H1 (cell line): Measurements from ENCODE around the gene ABHD13. TPM values are rescaled to one million over a fixed set of nuclear protein-coding genes. Genes with fewer than 3 reads are reported as not detected.

Experiments
- CTCF ChIA-PET: fragments of 300-600 bp; sonication (Branson Sonifier 250); formaldehyde crosslinking; loops from one replicate; lab custom pipeline; 2021; ENCODE audit not compliant: partially characterized antibody; lab: Charles Lee
- POLR2A ChIA-PET: fragments of 300-600 bp; sonication (Branson Sonifier 250); formaldehyde crosslinking; loops from one replicate; lab custom pipeline; 2021; ENCODE audit warnings: inconsistent platforms; ENCODE audit not compliant: partially characterized antibody; lab: Charles Lee
- DNase-seq, 2 experiments: peaks; one replicate each; pipeline versions ENCODE4 v3.0.0 to v3.0.0-alpha.2; 2010 to 2022; ENCODE audit warnings: low spot score in 2 of 2, low read depth in 1 of 2, mixed read lengths in 1 of 2
- FAIRE-seq: peaks from 2 replicates; lab custom pipeline; 2011; peaks lifted over from hg19 to GRCh38; lab: Jason Lieb, UNC
- H2AFZ ChIP-seq: 2 replicates; pipeline ENCODE4 v1.8.1; 2012; ENCODE audit warnings: low read length, inconsistent platforms
- H2AK5ac ChIP-seq: 2 replicates; pipeline ENCODE4 v1.6.1; 2013; ENCODE audit warnings: low read depth, low read length
- H2BK120ac ChIP-seq: replicated peaks from 2 replicates; pipeline ENCODE3; 2013; ENCODE audit warnings: low read depth, low read length, inconsistent platforms
- H2BK12ac ChIP-seq: 2 replicates; pipeline ENCODE4 v1.6.1; 2013; ENCODE audit warnings: low read depth, low read length
- H2BK15ac ChIP-seq: 2 replicates; pipeline ENCODE4 v1.6.1; 2013; ENCODE audit warnings: low read length
- H2BK20ac ChIP-seq: 2 replicates; pipeline ENCODE4 v1.6.1; 2013; ENCODE audit warnings: low read length
- H2BK5ac ChIP-seq: 2 replicates; pipeline ENCODE4 v1.6.1; 2013; ENCODE audit warnings: low read depth, low read length
- H3K14ac ChIP-seq: 2 replicates; pipeline ENCODE4 v1.6.1; 2013; ENCODE audit warnings: inconsistent platforms; ENCODE audit not compliant: insufficient read length
- H3K18ac ChIP-seq: 2 replicates; pipeline ENCODE4 v1.6.1; 2013; ENCODE audit warnings: low read length; ENCODE audit errors: extremely low read depth
- H3K23ac ChIP-seq: 2 replicates; pipeline ENCODE4 v1.6.1; 2013; ENCODE audit warnings: inconsistent platforms; ENCODE audit not compliant: insufficient read length
- H3K23me2 ChIP-seq: 2 replicates; pipeline ENCODE4 v1.6.1; 2013; ENCODE audit warnings: low read depth, low read length
- H3K27ac ChIP-seq: 2 replicates; pipeline ENCODE4 v1.6.1; 2011; ENCODE audit warnings: low read depth, low read length, inconsistent platforms
- H3K27me3 ChIP-seq, 4 experiments: replicated peaks in 1 of 4; 1 replicate in 1 of 4; 2 replicates in 3 of 4; pipeline versions ENCODE4 v1.6.1 to v1.8.1; 2011 to 2013; ENCODE audit warnings: low read length in 3 of 4, mild to moderate bottlenecking in 3 of 4, inconsistent platforms in 2 of 4, mixed read lengths in 2 of 4, moderate library complexity in 1 of 4; ENCODE audit not compliant: control insufficient read depth in 3 of 4, insufficient read depth in 3 of 4; ENCODE audit errors: extremely low read depth in 1 of 4
- H3K36me3 ChIP-seq, 4 experiments: 2 replicates each; pipeline versions ENCODE4 v1.6.1 to v1.8.1; 2011 to 2013; ENCODE audit warnings: mild to moderate bottlenecking in 4 of 4, low read length in 3 of 4, moderate library complexity in 2 of 4, control low read depth in 1 of 4, inconsistent platforms in 1 of 4; ENCODE audit not compliant: insufficient read depth in 4 of 4, control insufficient read depth in 2 of 4
- H3K4ac ChIP-seq: replicated peaks from 2 replicates; pipeline ENCODE3; 2013; ENCODE audit warnings: low read length, low read depth, mixed read lengths, inconsistent platforms; ENCODE audit not compliant: insufficient read length
- H3K4me1 ChIP-seq, 4 experiments: replicated peaks in 1 of 4; 1 replicate in 1 of 4; 2 replicates in 3 of 4; pipeline versions ENCODE4 v1.6.1 to v1.8.1; 2011 to 2013; ENCODE audit warnings: low read length in 3 of 4, inconsistent platforms in 2 of 4, mixed read lengths in 1 of 4; ENCODE audit not compliant: insufficient read depth in 4 of 4, control insufficient read depth in 3 of 4
- H3K4me2 ChIP-seq, 2 experiments: 2 replicates each; pipeline versions ENCODE4 v1.6.1 to v1.8.1; 2011 to 2013; ENCODE audit warnings: low read depth in 2 of 2, low read length in 2 of 2, control low read depth in 1 of 2, inconsistent platforms in 1 of 2, mild to moderate bottlenecking in 1 of 2; ENCODE audit not compliant: insufficient read depth in 1 of 2
- H3K4me3 ChIP-seq, 4 experiments: fragments of 200-600, 300-600 bp in 1 of 4; sonication (generic), shearing (Covaris generic), sonication (Bioruptor Twin) in 1 of 4; 2 replicates each; pipeline versions ENCODE4 v1.5.1 to v1.8.1; 2011 to 2016; ENCODE audit warnings: low read length in 4 of 4, low read depth in 3 of 4, control low read depth in 2 of 4, inconsistent platforms in 2 of 4, mild to moderate bottlenecking in 2 of 4, mixed read lengths in 1 of 4, moderate library complexity in 1 of 4; ENCODE audit not compliant: insufficient read depth in 2 of 4; ENCODE audit errors: extremely low read depth in 1 of 4
- H3K56ac ChIP-seq: replicated peaks from 2 replicates; pipeline ENCODE3; 2013; ENCODE audit warnings: low read depth, mild to moderate bottlenecking, mixed read lengths, low read length, inconsistent platforms; ENCODE audit not compliant: insufficient read length
- H3K79me1 ChIP-seq: 2 replicates; pipeline ENCODE4 v1.6.1; 2013; ENCODE audit warnings: low read depth, low read length, control low read depth
- H3K79me2 ChIP-seq, 2 experiments: 2 replicates each; pipeline versions ENCODE4 v1.6.1 to v1.8.1; 2012 to 2013; ENCODE audit warnings: low read length in 2 of 2, mild to moderate bottlenecking in 2 of 2, inconsistent platforms in 1 of 2; ENCODE audit not compliant: insufficient read depth in 2 of 2, control insufficient read depth in 1 of 2
- H3K9ac ChIP-seq, 4 experiments: replicated peaks in 1 of 4; 1 replicate in 1 of 4; 2 replicates in 3 of 4; pipeline versions ENCODE4 v1.6.1 to v1.8.1; 2011 to 2013; ENCODE audit warnings: low read depth in 3 of 4, low read length in 3 of 4, control low read depth in 2 of 4, mild to moderate bottlenecking in 2 of 4, moderate library complexity in 2 of 4, inconsistent platforms in 1 of 4; ENCODE audit errors: extremely low read depth in 1 of 4
- H3K9me3 ChIP-seq, 2 experiments: 2 replicates each; pipeline versions ENCODE4 v1.6.1 to v1.8.1; 2012 to 2013; ENCODE audit warnings: mild to moderate bottlenecking in 2 of 2, moderate library complexity in 2 of 2, control low read depth in 1 of 2, inconsistent platforms in 1 of 2, low read depth in 1 of 2, low read length in 1 of 2, mixed read lengths in 1 of 2; ENCODE audit not compliant: insufficient read depth in 2 of 2
- H4K20me1 ChIP-seq, 2 experiments: replicated peaks in 1 of 2; 2 replicates each; pipeline versions ENCODE3 to v1.8.1; 2011 to 2013; ENCODE audit warnings: inconsistent platforms in 2 of 2, low read length in 2 of 2, mild to moderate bottlenecking in 1 of 2; ENCODE audit not compliant: insufficient read depth in 2 of 2, control insufficient read depth in 1 of 2
- H4K5ac ChIP-seq: 2 replicates; pipeline ENCODE4 v1.6.1; 2013; ENCODE audit warnings: low read length, low read depth, mixed read lengths, inconsistent platforms; ENCODE audit not compliant: insufficient read length
- H4K8ac ChIP-seq: 2 replicates; pipeline ENCODE4 v1.8.0; 2013; ENCODE audit warnings: mild to moderate bottlenecking, moderate library complexity, low read length, inconsistent platforms; ENCODE audit not compliant: insufficient read depth; ENCODE audit errors: extremely low read depth
- H4K91ac ChIP-seq: replicated peaks from 2 replicates; pipeline ENCODE3; 2013; ENCODE audit warnings: low read length, mixed read lengths, inconsistent platforms; ENCODE audit not compliant: insufficient read length
- BRCA1 ChIP-seq: IDR thresholded peaks from 2 replicates; pipeline ENCODE4 v1.6.1; 2012; ENCODE audit warnings: low read depth, low read length, improper control_type of control experiment
- CHD1 ChIP-seq: IDR thresholded peaks from 2 replicates; pipeline ENCODE4 v1.6.1; 2012; ENCODE audit warnings: low read depth, low read length, improper control_type of control experiment
- WGBS, 2 experiments: shearing (Covaris generic) in 1 of 2; methylation state at CpG; one replicate each; pipeline versions ENCODE4 v1.1.6 to v1.1.7; 2013 to 2015; ENCODE audit warnings: low lambda C conversion rate in 2 of 2, mixed read lengths in 2 of 2, inconsistent platforms in 1 of 2, low coverage in 1 of 2, missing lambda C conversion rate in 1 of 2; ENCODE audit not compliant: insufficient replicate concordance in 2 of 2, insufficient coverage in 1 of 2, insufficient read length in 1 of 2; ENCODE audit errors: extremely low coverage in 1 of 2, missing lambda C conversion rate in 1 of 2; 5-methylcytosine and 5-hydroxymethylcytosine counted together
- polyA plus RNA-seq, 7 experiments: library from polyadenylated mRNA; depleted of rRNA in 3 of 7; stranded (reverse) in 5 of 7; unstranded in 2 of 7; fragments of >200 nt in 5 of 7; fragments of 200-250 nt in 2 of 7; gene quantifications; 1 replicate in 5 of 7; 2 replicates in 1 of 7; 4 replicates in 1 of 7; pipeline versions ENCODE4 v1.2.1 to v1.2.3, GENCODE V29; 2011 to 2013; ENCODE audit warnings: missing spikeins in 2 of 7, mixed read lengths in 2 of 7
- total RNA-seq: library from RNA; stranded (reverse); fragmentation: NEBNext Ultra II Directional; extraction: Animal tissue kit (Norgen Biotek cat#: 25700); gene quantifications from 2 replicates; pipeline ENCODE4 v1.2.1, GENCODE V29; 2021

Gene ABHD13
- total and polyA plus RNA-seq, 2 of the 8 experiments (the other 6 are each of a cell fraction or from before 2014, with no cell fraction given): 3.5 to 6.6 TPM

GRCh38 chr13:108195146-108195545 lies 23.0 kb upstream of the ABHD13 start:
- H3K23ac ChIP-seq: no peak overlapping the region
- POLR2A ChIA-PET: no interaction called here
- no peaks in the 10 kb centered on the region for H3K79me1 ChIP-seq
- H2BK5ac ChIP-seq: no peak overlapping the region
- no peak overlapping the region for H3K4ac ChIP-seq
- H3K4me2 ChIP-seq: no peak overlapping the region
- H4K20me1 ChIP-seq: no peaks in the 10 kb centered on the region
- FAIRE-seq (no peak), DNase-seq (no peak)
- no peak overlapping the region for H3K18ac ChIP-seq
- no peak overlapping the region for H4K8ac ChIP-seq
- no peak overlapping the region for H2AFZ ChIP-seq
- H3K79me2 ChIP-seq: no peaks in the 10 kb centered on the region
- H3K9ac ChIP-seq: no peak overlapping the region
- H3K14ac ChIP-seq: no peak overlapping the region
- no peaks in the 10 kb centered on the region for H3K27me3 ChIP-seq
- no peak overlapping the region for H3K27ac ChIP-seq
- WGBS, 2 experiments: 75% methylated on average over 1 of the region's 1 CpG; no CpG with 5 or more reads in 1 of the 2 experiments
- no peaks in the 10 kb centered on the region for H3K36me3 ChIP-seq
- H2BK12ac ChIP-seq: no peak overlapping the region
- no peaks in the 10 kb centered on the region for H3K23me2 ChIP-seq
- H3K9me3 ChIP-seq: no peaks in the 10 kb centered on the region; a peak in 1 of 4 replicates
- H2AK5ac ChIP-seq: no peak overlapping the region
- no peak overlapping the region for H3K56ac ChIP-seq
- no peaks in the 10 kb centered on the region for H3K4me1 ChIP-seq
- H4K5ac ChIP-seq: no peak overlapping the region
- H4K91ac ChIP-seq: no peak overlapping the region
- H3K4me3 ChIP-seq: no peak overlapping the region
- CTCF ChIA-PET: interaction anchor here (0.6 to 1.1 kb wide), 2 partner anchors 14 to 47 kb away, joined by 3 to 4 read pairs; no protein-coding TSS in a partner anchor
- H2BK20ac ChIP-seq: no peak overlapping the region
- H2BK120ac ChIP-seq: no peak overlapping the region
- TF ChIP-seq CHD1 (no peak), BRCA1 (no peak)
- H2BK15ac ChIP-seq: no peak overlapping the region
